ENCODE results near the gene SUPT7L. TPM values are rescaled to one million over a fixed set of nuclear protein-coding genes. Genes with fewer than 3 reads are reported as not detected.

Gene SUPT7L
- total and polyA plus RNA-seq, 2 of the 13 experiments (the other 11 are each of a cell fraction or from before 2014, with no cell fraction given), result 32.9 to 77.5 TPM

DNA sequence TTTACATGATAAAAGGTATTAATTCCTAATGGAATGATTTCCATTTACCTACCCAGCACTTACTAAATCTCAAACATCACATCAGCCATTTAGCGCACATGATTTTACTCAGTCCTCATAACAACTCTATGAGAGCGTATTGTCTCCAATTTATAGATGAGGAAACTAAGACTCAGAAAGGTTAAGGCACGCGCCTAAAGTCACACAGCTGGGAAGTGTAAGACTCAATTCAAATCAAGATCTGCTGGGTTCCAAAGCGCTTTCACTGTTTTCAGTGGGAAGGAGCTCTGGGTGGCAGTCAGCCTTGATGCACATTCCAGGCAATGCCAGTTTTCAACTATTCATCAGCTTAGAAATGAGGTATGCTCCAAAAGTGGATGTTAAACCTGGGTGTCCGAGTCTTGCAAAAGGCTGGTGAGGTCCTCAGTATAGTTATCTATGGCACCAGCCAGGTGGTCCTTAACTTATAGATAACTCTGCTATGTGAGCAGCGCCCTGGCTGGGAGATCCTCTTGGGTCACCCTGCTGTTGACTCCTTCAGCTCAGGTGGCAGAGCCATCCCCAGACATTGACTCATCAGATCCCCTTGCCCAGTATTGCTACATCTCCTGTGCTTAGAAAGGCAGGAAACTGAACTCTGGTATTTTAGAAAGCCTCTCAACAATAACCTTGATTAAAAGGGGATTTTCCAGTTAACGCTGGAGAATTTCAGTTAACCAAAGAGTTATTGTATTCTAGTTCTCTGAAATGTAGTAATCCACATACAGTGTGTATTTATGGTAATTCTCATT, 47.4 kb upstream of the SUPT7L start:
- no peaks in the 10 kb centered on the region for H3K36me3 ChIP-seq (replicated peaks in 1 of 2; ENCODE audit: control insufficient read depth in 1 of 2, insufficient read depth in 2 of 2, low read length in 2 of 2)
- POLR2A ChIA-PET, result interaction anchor here (1.3 to 1.9 kb wide), 4 partner anchors 9 to 61 kb away, joined by 3 to 6 read pairs (median 4); no protein-coding TSS in a partner anchor
- no TSS peak for BruUV-seq (replicated peaks)
- no peak for TF ChIP-seq ZKSCAN8 (CRISPR knock-in tag; IDR thresholded peaks at IDR 0.05; ENCODE audit: borderline replicate concordance)
- TF ChIP-seq, protein P1, sequence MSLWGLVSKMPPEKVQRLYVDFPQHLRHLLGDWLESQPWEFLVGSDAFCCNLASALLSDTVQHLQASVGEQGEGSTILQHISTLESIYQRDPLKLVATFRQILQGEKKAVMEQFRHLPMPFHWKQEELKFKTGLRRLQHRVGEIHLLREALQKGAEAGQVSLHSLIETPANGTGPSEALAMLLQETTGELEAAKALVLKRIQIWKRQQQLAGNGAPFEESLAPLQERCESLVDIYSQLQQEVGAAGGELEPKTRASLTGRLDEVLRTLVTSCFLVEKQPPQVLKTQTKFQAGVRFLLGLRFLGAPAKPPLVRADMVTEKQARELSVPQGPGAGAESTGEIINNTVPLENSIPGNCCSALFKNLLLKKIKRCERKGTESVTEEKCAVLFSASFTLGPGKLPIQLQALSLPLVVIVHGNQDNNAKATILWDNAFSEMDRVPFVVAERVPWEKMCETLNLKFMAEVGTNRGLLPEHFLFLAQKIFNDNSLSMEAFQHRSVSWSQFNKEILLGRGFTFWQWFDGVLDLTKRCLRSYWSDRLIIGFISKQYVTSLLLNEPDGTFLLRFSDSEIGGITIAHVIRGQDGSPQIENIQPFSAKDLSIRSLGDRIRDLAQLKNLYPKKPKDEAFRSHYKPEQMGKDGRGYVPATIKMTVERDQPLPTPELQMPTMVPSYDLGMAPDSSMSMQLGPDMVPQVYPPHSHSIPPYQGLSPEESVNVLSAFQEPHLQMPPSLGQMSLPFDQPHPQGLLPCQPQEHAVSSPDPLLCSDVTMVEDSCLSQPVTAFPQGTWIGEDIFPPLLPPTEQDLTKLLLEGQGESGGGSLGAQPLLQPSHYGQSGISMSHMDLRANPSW (CRISPR knock-in tag; IDR thresholded peaks at IDR 0.05; ENCODE audit: borderline replicate concordance), result no peak
- no peak for TF ChIP-seq PHF5A (CRISPR knock-in tag; IDR thresholded peaks at IDR 0.05; ENCODE audit: low read depth, unreplicated experiment)
- TF ChIP-seq, protein P2, sequence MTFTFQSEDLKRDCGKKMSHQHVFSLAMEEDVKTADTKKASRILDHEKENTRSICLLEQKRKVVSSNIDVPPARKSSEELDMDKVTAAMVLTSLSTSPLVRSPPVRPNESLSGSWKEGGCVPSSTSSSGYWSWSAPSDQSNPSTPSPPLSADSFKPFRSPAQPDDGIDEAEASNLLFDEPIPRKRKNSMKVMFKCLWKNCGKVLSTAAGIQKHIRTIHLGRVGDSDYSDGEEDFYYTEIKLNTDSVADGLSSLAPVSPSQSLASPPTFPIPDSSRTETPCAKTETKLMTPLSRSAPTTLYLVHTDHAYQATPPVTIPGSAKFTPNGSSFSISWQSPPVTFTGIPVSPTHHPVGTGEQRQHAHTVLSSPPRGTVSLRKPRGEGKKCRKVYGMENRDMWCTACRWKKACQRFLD (CRISPR knock-in tag; IDR thresholded peaks at IDR 0.05; ENCODE audit: borderline replicate concordance), result no peak
- TF ChIP-seq, protein P3, sequence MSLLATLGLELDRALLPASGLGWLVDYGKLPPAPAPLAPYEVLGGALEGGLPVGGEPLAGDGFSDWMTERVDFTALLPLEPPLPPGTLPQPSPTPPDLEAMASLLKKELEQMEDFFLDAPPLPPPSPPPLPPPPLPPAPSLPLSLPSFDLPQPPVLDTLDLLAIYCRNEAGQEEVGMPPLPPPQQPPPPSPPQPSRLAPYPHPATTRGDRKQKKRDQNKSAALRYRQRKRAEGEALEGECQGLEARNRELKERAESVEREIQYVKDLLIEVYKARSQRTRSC (CRISPR knock-in tag; IDR thresholded peaks at IDR 0.05; ENCODE audit: low read depth), result no peak
- TF ChIP-seq ZNF510 (CRISPR knock-in tag; IDR thresholded peaks at IDR 0.05; ENCODE audit: low read depth), result no peak
- TF ChIP-seq GTF3A (CRISPR knock-in tag; conservative IDR thresholded peaks at IDR 0.05), result no peak
- no peak for TF ChIP-seq TSC22D2 (CRISPR knock-in tag; IDR thresholded peaks at IDR 0.05; ENCODE audit: borderline replicate concordance)
- TF ChIP-seq CEBPB (IDR thresholded peaks at IDR 0.05; ENCODE audit: borderline replicate concordance, low read depth, low read length), result peak; percentile 80
- TF ChIP-seq ZNF460 (CRISPR knock-in tag; IDR thresholded peaks at IDR 0.05; ENCODE audit: borderline replicate concordance), result no peak
- no peak for TF ChIP-seq ZNF33A (CRISPR knock-in tag; IDR thresholded peaks at IDR 0.05; ENCODE audit: borderline replicate concordance)
- no peak for TF ChIP-seq ATF7-NPFF (CRISPR knock-in tag; IDR thresholded peaks at IDR 0.05; ENCODE audit: low read depth)
- TF ChIP-seq ZNF34 (CRISPR knock-in tag; IDR thresholded peaks at IDR 0.05; ENCODE audit: borderline replicate concordance), result no peak
- TF ChIP-seq ZNF768 (CRISPR knock-in tag; IDR thresholded peaks at IDR 0.05), result peak; percentile 55; the same call in 1 of the 2 replicates
- TF ChIP-seq THYN1 (CRISPR knock-in tag; IDR thresholded peaks at IDR 0.05; ENCODE audit: borderline replicate concordance, low read depth), result no peak
- TF ChIP-seq ZNF746 (CRISPR knock-in tag; IDR thresholded peaks at IDR 0.05), result no peak
- no peak for TF ChIP-seq ZNF383 (CRISPR knock-in tag; IDR thresholded peaks at IDR 0.05; ENCODE audit: borderline replicate concordance)

More for the DNA sequence above, 47.4 kb upstream of the SUPT7L start:
- CTCF ChIA-PET (ENCODE audit: low intra/inter-chr PET ratio, low total read pairs), result no interaction called here
- no peaks in the 10 kb centered on the region for H4K20me1 ChIP-seq (ENCODE audit: insufficient read depth, low read length)
- H2AFZ ChIP-seq (ENCODE audit: low read length), result no peak overlapping the region
- no peak for FAIRE-seq
- H3K9me3 ChIP-seq (ENCODE audit: low read length), result no peaks in the 10 kb centered on the region
- H3K4me2 ChIP-seq (ENCODE audit: low read depth, low read length), result no peak overlapping the region
- H3K9ac ChIP-seq (ENCODE audit: insufficient read depth, low read depth, low read length), result no peak overlapping the region
- H3K4me1 ChIP-seq (ENCODE audit: insufficient read depth, low read length), result peaks cover 55% of the 10 kb centered on the region
- no peak overlapping the region for H3K27ac ChIP-seq (ENCODE audit: extremely low read length, insufficient read depth, low read length)
- no peak overlapping the region for H3K4me3 ChIP-seq (replicated peaks in 1 of 3; ENCODE audit: insufficient read depth in 1 of 3, low read depth in 2 of 3, low read length in 3 of 3)
- 71% methylated on average over 8 of the region's 8 CpGs for WGBS (ENCODE audit: low lambda C conversion rate)
- DNase-seq (ENCODE audit: low spot score), result no peak
- no peaks in the 10 kb centered on the region for H3K79me2 ChIP-seq (ENCODE audit: insufficient read depth, low read length)
- peaks cover 0 to 8% of the 10 kb centered on the region in 2 experiments; a peak in 1 of 5 replicates for H3K27me3 ChIP-seq (ENCODE audit: control insufficient read depth in 1 of 2, insufficient read depth in 2 of 2, low read length in 2 of 2)
- in situ Hi-C loops (cut with HindIII; ENCODE audit: extremely low pct_ligation_motif_present, low pct_unique_long_range_greater_than_20kb), result no loop called here
- intact Hi-C loops (cut with micrococcal nuclease; ENCODE audit: unreplicated experiment), result no loop called here
- no peak for ATAC-seq
